ENCODE data around the gene MVD.

The MVD gene

DNA sequence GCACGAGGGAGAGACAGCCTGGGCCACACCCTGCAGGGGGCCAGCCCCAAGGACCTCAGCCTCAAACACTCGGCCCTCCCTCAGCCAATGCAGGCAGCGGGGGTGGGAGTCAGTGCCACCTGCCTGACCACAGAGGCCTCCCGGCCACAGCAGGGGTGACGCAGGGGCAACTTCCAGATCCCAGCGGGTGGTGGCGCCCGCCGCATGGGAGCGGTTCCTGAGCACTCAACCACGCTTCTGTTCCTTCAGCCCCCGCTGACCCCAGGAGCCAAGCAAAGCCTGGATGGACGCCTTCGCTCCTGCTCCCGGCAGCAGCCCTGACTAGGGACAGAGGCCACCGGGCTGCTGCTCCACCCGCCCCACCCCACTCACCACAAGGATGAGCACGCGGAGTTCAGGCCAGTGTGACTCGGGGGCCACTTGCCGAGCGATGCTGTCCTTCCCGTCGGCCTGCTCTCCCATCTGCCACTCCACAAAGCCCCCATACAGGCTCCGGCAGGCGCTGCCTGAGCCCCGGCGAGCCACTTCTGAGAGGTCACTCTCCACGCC lies 7.1 kb downstream of the MVD start:
- no peak for DNase-seq (ENCODE audit: low spot score)

DNA sequence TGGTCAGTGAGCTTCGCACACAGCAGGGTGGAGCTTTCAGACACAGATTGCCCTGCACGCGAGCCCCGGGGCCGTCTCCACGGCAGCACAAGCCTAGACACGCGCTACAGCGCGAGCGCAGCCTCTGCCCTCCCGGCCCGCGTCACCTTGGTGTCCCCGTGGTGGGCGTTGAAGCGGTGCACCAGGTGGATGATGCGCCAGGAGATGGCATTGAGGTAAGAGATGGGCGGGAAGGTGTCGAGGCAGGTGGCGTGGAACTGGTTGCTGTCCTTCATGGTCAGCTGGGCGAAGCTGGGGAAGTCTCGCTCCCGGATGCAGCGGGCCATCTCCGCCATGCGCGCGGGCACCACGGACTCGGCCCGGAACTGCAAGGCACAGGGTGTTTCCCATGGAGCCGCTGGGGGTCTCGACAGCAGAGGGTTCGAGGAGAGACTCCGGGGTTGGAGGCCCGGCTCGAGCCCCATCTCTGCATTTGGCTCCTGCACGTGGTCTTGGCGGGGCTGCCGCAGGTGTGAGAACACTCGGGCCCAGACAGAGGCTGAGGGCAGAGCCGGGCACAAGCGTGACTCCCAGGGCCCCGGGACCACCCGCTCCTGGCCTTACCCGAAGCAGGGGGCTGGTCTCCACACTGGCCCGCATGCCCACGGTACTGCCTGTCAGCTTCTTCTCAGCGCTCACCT lies 7.7 kb downstream of the MVD start:
- no peak for DNase-seq (ENCODE audit: low spot score)

DNA sequence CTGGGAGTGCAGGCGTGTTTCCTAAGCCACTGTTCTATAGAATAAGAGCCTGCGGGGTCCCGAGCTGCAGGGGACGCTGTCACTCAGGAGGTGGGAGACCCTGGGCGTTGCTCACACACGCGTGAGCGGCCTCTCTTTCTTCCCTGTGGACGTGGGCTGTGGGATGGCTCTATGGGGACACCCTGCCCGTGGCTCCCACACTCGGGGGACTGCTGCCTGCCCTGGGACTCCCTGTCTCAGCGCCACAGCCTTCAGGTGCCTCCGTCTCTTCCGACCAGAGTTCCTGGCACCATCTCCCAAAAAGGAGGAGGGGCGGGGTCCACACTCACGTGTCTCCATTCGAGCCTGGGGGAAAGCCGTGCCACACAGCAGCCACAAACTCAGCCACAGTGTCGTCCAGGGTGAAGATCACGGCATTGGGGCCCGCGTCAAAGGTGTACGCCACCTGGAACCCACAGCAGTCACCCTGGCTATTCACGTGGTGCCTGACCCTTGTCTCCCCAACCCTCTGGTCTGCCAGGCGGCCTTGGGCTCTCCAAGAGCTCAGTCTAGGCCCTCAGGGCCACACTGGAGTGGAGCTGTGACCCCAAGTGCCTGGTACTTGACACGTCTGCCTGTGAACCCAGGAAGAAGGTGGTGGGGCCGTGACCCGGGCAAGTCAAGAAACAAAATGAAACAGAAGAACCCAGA lies 8.4 kb downstream of the MVD start:
- no peak for DNase-seq (ENCODE audit: low spot score)

DNA sequence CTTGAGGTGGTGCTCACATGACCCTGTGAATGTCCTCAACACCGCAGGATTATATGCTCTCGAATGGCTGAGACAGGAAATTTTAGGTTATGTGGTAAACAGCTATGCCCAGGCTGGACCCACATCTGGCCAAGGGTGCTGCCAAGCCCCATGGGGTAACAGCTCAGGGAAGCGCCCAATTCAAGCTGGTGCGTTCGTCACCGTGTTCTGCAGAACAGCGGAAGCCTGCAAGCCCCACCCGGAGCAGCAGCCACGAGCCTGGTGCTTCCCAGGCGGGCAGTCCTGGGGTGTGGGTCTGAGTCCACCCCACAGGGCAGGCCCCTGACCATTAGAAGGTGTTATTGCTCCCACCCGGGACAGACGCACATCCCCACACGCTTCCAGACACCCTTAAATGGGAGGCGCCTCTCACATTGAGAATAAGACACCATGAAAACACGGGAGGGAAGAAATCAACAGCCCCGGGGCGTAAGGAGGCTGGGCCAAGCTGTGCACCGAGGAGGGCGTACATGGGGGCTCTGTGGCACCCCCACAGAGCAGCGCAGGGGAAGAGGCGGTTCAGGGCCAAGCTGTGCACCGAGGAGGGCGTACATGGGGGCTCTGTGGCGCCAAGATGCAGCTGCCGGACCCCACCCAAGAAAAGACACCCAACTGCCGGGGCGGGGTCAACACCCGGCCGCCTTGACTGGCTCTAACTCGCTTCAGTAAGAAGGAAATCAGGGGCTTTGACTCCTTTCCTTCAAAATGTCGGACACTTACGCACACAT lies 9.1 kb downstream of the MVD start:
- no peak for DNase-seq (ENCODE audit: low spot score)

DNA sequence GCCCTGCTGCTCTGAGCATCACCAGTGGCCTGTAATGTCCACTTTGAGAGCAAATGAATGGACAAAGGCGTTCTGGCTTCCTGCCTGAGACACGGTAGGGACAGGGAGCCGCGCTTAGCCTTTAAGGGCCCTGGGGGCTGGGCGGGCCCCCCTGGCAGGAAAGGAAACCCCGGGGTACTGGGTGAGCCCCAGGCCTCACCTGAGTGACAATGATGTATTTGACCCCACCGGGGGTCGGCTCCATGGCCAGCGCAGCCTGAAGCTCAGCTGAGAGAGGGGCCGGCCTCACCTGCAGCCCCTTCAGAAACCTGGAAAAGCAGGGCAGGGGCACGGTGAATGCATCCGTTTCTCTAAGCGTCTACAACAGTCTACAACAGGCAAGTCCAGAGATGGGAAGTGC lies 9.8 kb downstream of the MVD start:
- DNase-seq (ENCODE audit: low spot score) = no peak

DNA sequence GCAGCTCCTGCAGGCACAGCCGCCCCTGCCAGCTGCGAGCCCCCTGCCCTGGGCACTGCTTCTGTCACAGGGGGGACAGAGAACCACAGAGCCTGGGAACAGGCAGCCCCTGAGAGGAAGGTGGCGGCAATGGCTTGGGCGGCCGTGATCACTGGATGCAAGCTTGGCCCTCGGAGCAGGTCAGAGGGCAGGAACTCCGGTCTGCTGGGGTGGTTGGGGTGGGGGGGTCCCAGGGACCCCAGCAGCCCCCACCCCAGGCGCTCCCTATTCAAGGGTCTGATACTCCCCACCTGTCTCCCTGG lies 10.2 kb downstream of the MVD start:
- DNase-seq (ENCODE audit: low spot score) = no peak

DNA sequence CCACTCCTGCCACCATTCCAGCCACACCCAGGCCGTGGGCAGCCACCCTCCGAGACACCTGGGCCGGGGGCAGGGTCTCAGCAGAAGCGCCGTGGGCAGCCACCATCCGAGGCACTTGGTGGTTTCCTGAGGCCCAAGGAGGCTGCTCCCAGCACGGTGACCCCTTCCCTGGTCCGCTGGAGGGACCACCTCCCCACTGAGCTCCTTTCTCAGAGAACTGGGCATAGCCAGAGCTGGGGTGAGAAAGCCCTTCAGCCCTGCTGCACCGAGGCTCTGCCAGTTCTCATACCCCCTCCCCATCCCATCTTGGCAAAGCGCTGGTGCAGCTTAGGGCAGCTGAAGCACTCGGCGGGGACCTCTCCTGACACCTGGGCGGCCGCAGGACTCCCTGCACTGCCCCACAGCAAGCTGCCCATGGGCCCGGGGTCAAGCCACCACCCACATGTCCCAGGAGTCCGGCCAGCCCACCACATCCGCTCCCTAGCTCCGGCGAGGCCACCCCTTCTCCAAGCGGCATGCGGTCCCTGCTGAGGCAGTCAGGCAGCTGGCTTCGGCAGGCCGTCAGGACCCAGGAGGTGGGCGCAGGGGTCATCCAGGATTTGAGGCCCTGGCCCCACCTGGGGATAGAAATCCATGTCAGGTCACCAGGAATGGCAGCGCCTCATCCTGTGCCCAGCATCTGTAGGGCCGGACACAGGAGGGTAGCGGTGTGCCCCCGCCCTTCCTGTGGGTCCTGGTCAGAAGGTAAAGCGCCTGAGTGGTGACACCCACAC lies 10.7 kb downstream of the MVD start:
- DNase-seq (ENCODE audit: low spot score) = no peak

DNA sequence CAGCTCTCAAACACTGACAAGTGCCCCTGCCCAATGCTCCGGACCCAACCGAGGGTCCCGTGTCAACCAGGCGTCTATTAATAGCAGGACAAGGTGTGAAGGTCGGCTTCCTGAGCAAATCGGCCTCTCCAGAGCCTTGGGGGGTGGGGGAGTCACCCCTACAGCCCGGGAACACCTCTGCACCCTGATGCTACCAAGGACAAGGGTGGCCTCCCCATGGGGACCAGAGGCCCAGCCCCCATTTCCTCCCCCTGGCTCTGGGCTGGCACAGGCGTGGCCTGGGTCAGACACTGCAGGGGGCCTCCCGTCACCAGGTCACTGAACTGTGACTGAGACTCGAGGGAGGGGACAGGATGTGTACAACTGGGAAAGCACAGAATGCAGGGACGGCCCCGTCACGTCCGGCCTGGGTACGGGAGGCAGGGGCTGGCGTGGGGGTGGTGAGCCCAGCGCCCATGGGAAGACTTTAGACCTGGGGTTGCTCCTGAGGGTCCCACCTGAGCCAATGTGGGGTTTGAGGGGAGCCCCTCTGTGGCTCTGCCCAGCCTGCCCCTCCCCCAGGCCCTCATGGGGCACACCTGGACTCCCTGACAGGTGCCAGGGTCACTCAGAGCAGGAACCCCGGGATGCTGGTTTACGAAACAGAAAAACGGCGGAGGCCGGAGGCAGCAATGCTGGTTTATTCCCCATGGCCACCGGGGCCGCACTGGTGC lies 11.5 kb downstream of the MVD start:
- no peak for DNase-seq (ENCODE audit: low spot score)

DNA sequence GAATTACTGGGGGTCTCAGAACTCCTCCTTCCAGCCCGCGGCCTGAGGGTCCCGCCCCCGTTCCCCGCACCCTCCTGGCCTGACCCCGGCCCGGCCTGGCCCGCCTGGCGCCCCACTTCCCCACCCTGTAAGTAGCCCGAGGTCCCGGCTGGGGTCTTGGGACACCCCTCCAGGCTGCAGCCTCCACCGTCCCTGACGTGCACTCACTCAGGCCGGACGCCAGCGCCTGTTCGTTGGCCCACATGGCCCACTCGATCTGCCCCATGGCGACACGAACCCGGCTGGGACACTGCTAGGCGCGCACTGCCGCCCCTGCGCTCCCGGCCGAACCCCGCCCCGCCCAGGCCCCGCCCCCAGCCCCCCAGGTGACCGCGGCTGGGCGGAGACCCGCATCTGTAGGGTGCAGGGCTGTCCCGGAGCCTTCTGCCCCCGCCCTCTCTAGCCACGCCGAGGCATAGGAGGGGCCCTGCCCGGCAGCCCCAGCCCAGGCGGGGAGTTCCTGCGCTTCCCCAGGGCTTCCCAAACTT lies 12.1 kb downstream of the MVD start, which contains the start of gene CYBA:
TSS of gene CYBA (minus strand) at position 305 of the 527 bp plus-strand sequence. CDS start at position 265, 40 bp downstream.
- DNase-seq (ENCODE audit: low spot score) = peak; percentile 56

DNA sequence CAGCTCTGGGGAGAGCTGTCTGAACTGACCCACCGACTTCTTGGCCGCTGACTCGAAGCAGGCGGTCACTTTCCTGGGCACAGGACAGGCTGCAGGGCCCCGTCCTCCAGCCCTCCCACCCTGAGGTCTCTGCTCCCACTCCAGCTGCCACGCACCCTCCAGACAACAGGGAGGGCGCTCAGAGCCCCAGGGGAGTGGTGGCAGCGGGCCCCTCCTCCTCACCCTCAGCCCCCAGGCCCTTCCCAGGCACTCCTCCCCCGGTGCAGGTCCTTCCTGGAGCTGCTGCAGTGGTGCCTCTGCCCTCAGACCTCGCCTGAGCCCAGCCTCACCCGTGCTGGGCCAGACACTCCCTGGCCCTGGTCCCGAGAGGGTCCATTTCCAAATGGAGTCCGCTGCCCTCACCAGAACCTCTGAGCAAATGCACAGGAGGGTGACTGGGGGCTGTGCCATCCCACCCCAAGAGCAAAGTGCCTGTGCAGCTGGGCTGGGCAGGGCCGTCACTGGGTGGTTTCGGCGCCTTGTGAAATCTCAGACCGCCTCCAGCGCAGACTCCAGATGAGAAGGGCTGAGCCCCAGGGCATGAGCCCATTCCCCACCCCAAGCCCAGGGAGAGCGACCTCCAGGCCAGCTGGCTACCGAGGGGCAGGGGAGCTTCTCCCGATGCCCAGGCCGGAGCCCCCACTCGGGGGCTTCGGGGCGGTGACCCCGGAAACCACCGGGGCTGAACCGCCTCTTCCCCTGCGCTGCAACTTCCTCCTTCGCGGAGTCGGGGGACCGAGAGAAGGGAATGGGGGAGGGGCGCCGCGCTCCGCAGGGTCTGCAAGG lies 12.8 kb downstream of the MVD start:
- DNase-seq (ENCODE audit: low spot score) = peak; percentile 53

DNA sequence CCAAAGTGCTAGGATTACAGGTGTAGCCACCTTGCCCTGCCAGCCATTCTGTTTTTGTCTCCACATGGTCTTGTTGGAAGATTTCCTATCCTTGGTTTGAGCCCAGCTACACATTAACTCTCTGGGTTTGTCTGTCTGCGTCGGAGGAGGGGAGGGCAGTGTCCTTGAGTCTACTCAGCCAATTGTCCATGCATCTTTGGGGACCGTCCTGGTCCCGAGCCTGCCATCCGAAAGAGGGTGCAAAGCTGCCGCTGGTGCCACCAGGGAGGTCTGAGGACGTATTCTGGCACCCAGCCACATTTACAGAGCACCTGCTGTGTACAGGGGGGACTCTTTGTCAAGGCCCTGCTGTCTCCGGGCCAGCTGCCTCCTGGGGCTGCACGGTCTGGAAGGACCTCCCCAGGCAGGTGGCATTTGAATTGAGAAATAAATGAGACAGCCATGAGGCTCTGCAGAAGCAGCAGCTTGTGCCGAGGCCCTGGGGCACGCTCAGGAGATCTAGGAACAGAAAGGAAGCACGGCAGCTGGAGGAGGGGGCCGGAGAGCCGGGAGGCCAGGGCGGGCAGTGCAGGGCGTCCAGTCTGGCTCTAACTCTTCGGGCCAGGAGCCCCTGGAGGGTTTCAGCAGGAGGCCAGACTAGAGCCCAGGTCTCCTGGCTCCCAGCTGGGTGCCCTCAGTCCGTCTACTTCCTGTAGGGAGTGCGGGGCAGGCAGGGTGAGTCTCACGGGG lies 13.5 kb downstream of the MVD start:
- no peak for DNase-seq (ENCODE audit: low spot score)

DNA sequence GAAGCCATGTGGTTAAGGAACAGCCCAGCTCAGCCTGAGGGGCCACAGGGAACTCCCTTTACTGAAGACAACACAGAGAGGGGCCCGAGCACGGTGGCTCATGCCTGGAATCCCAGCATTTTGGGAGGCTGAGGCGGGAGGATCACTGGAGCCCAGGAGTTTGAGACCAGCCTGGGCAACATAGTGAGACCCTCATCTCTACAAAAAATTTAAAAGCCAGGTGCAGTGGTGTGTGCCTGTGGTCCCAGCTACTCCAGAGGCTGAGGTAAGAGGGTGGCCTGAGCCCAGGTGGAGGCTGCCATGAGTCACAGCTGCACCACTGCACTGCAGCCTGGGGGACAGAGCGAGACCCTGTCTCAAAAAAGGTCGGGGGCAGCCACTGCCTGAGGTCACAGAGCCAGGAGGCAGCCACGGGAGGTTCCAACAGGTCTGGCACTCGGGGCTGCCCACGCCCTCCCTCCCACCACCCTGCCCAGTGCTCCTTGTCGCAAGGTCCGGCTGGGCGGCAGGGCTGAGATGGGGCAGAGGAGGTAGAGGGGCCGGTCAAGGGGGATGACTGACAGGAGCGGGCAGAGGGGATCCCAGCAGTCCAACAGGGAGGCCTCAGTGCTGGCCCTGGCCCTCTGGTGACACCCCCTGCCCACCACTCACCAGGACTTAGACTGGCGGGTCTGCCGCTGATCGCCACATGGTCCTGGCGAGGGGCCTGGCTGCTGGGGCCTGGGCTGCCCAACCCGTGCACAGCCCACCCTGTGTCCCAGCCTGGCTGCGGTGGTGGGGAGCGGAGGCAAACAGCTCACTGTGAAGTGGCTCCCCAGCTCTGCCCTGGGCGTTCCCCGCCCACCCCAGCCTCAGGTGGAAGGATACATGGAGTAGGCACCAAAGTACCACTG lies 15.5 kb downstream of the MVD start:
- DNase-seq (ENCODE audit: low spot score) = no peak

DNA sequence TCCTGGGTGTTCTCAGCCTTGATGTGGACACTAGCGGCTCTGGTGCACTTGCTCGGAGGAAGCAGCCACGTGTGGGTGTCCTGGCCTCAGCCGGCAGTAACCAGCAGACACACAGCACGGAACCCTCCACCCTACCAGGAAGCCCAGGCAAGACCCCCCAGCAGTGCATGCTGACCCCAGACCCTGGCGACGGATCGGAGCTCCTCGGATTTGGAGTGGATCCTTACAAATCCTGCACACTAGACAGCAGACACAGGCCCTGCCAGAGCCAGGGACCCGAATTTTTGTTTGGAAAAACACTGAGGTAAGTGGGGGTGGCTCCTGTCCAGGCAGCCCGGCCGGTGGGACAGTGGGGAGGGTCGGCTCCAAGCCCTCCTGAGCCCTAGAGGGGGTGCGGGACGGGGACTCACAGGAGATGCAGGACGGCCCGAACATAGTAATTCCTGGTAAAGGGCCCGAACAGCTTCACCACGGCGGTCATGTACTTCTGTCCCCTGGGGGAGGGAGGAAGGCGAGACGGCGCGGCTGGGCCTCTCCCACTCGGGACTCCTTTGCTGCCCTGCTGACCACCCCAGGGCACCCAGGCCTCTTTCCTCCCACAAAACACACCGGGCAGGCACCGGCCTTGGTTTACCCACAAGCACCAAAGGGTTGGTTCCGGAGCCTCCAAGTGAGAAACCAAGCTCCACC lies 16.4 kb downstream of the MVD start:
- no peak for DNase-seq (ENCODE audit: low spot score)

DNA sequence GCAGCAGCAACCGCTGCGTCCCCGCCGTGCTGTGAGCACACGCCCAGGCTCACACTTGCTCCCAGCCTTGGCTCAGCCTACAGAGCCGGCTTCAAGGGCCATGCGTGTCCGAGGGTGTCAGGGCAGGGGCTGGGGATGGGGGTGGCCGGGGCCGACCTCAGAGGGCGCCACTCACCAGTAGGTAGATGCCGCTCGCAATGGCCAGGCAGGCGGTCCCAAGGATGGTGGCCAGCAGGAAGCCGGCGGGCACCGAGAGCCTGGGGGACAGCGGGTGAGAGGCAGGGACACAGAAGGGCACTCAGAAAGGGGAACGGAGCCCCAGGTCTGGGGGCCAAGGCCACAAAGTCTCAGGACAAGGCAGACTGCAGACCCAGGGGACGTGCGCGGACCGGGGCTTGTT lies 16.9 kb downstream of the MVD start:
- DNase-seq (ENCODE audit: low spot score) = no peak

DNA sequence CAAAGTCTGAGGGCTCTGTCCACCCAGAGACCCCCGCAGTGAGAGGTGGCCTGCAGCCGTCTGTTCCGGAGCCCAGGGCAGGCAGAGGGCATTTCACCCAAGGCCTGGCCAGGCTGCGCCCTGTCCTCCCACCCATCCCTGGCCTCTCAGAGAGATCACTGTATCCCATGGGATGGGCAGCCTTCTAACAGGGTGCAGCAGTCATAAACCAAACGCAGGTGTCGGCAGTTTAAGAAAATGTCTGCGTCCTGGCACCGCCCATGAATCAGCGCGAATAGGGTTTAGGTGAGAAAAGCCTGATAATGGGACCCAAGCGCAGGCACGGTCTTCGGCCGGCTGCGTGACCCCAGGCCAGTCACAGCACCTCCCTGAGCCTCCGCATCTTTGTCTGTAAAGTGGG lies 17.4 kb downstream of the MVD start:
- no peak for DNase-seq (ENCODE audit: low spot score)

DNA sequence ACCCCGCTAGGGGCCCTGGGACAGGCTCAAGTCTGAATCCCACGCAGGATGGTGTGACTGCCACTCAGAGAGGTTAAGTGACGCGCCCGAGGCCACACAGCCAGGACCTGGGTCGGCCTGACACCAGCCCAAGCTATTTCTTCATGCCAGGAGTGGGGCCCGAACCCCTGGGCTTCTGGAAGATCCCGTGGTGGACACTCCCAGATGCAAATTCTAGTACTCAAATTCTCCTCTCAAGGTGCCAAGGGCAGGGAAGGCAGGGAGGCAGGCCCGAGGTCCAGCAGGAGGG lies 19.3 kb downstream of the MVD start:
- no peak for DNase-seq (ENCODE audit: low spot score)

DNA sequence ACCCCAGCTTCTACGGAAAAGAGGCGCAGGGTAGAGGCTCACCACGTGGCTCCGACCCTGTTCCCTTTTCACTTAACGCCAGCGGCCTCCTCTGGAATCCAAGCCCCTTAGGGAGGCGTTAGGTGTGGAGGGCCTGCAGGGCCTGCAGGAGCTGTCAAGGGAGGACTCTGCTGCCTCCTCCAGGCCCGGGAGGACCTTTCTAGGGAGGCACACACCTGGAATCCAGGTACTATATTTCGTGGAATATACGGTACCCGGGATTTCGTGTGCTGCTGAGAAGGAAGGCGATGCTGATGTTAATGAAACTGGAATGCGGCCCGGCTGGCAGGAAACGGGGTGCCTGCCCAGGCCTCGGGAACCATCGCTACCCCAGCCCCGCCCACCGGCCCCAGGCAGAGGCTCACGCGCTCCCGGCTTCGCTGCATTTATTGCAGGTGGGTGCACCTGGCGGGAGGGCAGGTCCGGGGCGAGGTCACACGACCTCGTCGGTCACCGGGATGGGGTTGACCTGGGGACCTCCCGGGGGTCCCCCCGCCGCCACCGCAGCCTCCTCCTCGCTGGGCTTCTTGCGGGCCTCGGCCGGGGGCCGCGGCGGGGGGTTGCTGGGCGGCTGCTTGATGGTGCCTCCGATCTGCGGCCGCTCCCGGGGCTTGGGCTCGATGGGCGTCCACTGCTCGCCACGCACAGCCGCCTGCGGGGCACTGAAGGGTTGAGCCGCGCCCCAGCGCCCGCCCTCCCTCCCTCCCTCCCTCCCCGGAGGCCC lies 19.8 kb downstream of the MVD start:
- no peak for DNase-seq (ENCODE audit: low spot score)

Measured in SK-N-DZ (cell line).